Right cardiac atrium (tissue), 5 donors: ENCODE data around the gene CSNK1D. TPM values are rescaled to one million over a fixed set of nuclear protein-coding genes. Genes with fewer than 3 reads are reported as not detected.

ENCODE experiments used
- ATAC-seq, 2 donors: fragments of 200-7000 bp; cut with Tn5 transposase; one replicate each; pipeline versions ENCODE4 v1.8.0 to v1.9.1; 2020; ENCODE audit warnings: moderate library complexity in 2 of 2, mild to moderate bottlenecking in 1 of 2
- DNase-seq, 3 donors: peaks; one replicate each; pipeline ENCODE4 v3.0.0-alpha.2; 2020
- H3K27ac ChIP-seq: one replicate; pipeline ENCODE4 v1.5.1; 2013; ENCODE audit warnings: mild to moderate bottlenecking, low read length, control low read depth, moderate library complexity
- H3K27me3 ChIP-seq: one replicate; pipeline ENCODE4 v1.6.1; 2013; ENCODE audit not compliant: control insufficient read depth, insufficient read depth
- H3K4me1 ChIP-seq: one replicate; pipeline ENCODE4 v1.6.1; 2013; ENCODE audit warnings: low read length; ENCODE audit not compliant: control insufficient read depth, insufficient read depth
- H3K4me3 ChIP-seq: one replicate; pipeline ENCODE4 v1.5.1; 2013; ENCODE audit warnings: low read length, control low read depth
- H3K9me3 ChIP-seq: one replicate; pipeline ENCODE4 v1.6.1; 2013; ENCODE audit warnings: low read length; ENCODE audit not compliant: control insufficient read depth
- WGBS: extraction: QIAGEN DNeasy Blood & Tissue Kit; methylation state at CpG from one replicate; pipeline ENCODE4 v1.1.7; 2013; 5-methylcytosine and 5-hydroxymethylcytosine counted together
- intact Hi-C, 4 donors: fragments of 100-400 bp; cut with DNase I; formaldehyde crosslinking; loops; one replicate each; pipeline versions ENCODE4 v1.11.0 to v1.14.0; 2022 to 2023
- polyA plus RNA-seq: library from polyadenylated mRNA; stranded (reverse); fragments of 200-250 nt; gene quantifications from one replicate; pipeline ENCODE4 v1.2.3, GENCODE V29; 2013
- total RNA-seq, 4 donors: library from RNA; stranded (reverse); fragmentation: NEBNext Ultra II Directional; extraction: Animal tissue kit (Norgen Biotek cat#: 25700); gene quantifications; one replicate each; pipeline ENCODE4 v1.2.1, GENCODE V29; 2021
- donor health status: healthy with polysubstance abuse.
- donor health status: DM: no; HTN: yes; CAD: no.
- donor health status: DM: no; HTN: no; CAD: no.
- donor health status: DM: no; HTN: yes; CAD: no; lungs with severe emphysema.
- donor health status: DM: yes; HTN: yes; CAD: no.

CSNK1D gene
- total and polyA plus RNA-seq, 5 donors = 61.7 to 81.7 (median 73.3) TPM

DNA sequence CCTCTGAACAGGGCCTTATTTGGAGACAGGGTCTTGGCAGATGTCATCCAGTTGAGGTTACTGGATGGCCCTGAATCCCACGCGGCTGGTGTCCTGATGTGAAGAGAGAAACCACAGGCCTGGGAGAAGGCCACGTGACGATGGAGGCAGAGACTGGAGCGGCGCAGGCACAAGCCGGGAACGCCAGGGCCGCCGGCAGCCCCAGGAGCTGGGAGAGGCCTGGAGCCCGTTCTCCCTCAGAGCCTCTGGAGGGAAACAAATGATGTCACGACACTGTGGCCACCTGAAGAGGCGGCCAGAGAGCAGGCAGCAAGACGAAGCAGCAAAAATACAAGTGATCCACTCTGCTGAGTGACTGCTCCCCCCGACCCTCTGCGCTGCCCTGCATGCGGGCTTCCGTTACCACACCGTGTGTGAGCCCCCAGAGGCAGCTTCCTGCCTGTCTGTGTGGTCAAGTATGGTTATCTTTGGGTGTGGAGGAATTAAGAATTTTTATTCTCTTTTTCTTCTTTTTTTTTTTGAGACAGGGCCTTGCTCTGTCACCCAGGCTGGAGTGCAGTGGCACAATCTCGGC lies 32.3 kb upstream of the CSNK1D start:
- H3K27ac ChIP-seq = no peak overlapping the region
- H3K27me3 ChIP-seq = no peaks in the 10 kb centered on the region
- H3K9me3 ChIP-seq = no peaks in the 10 kb centered on the region
- no peaks in the 10 kb centered on the region for H3K4me1 ChIP-seq
- ATAC-seq (no peak), DNase-seq (peak in 1 of 3 donors; percentile 30)
- 84% methylated on average over 20 of the region's 20 CpGs for WGBS
- intact Hi-C loops = no loop called here
- no peak overlapping the region for H3K4me3 ChIP-seq

DNA sequence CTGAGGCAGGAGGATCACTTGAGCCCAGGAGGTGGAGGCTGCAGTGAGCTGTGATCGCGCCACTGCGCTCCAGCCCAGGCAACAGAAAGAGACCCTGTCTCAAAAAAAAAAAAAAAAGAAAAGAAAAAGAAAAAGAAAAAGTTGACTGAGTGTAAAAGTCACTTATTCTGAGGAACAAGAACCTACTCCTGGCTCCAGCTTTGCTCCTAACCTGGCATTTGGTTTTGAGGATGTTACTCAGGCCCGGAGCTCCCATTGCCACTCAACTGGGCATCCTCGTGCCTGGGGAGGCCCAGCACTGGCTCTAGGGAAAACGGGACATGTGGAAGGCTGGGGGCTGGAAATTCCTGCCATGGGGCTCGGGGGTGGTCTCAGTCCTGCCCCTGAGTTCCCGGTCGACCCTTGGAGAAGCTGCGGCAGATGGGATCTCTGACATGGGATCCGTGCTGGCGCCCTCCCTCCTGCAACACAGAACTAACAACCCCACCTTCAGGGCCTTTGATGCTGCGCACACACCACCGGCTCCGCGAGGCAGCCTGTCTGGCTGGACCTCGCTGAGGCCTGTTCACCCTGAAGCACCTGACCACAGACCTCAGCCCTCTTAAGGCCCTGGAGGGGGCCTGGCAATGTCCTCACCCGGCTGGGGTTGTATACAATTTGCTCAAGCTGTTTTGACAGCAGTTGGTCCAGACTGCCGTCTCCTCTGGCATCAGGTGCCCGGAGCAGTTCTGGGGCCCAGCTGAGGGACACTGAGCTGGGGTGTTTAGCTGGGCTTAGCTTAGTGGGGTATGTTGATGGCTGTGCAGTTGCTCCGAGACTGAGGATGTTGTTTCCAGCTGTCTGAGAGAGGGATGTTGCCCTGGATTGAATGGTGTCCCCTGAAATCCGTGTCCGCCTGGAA lies 31.6 kb upstream of the CSNK1D start:
- intact Hi-C loops = no loop called here
- Histone ChIP-seq H3K27me3 (no peaks in the 10 kb centered on the region), H3K27ac (no peak overlapping the region), H3K4me1 (no peaks in the 10 kb centered on the region), H3K9me3 (no peaks in the 10 kb centered on the region), H3K4me3 (no peak overlapping the region)
- DNase-seq = peak; percentile 6 to 41 (median 41)
- no peak for ATAC-seq
- 85% methylated on average over 23 of the region's 23 CpGs for WGBS

DNA sequence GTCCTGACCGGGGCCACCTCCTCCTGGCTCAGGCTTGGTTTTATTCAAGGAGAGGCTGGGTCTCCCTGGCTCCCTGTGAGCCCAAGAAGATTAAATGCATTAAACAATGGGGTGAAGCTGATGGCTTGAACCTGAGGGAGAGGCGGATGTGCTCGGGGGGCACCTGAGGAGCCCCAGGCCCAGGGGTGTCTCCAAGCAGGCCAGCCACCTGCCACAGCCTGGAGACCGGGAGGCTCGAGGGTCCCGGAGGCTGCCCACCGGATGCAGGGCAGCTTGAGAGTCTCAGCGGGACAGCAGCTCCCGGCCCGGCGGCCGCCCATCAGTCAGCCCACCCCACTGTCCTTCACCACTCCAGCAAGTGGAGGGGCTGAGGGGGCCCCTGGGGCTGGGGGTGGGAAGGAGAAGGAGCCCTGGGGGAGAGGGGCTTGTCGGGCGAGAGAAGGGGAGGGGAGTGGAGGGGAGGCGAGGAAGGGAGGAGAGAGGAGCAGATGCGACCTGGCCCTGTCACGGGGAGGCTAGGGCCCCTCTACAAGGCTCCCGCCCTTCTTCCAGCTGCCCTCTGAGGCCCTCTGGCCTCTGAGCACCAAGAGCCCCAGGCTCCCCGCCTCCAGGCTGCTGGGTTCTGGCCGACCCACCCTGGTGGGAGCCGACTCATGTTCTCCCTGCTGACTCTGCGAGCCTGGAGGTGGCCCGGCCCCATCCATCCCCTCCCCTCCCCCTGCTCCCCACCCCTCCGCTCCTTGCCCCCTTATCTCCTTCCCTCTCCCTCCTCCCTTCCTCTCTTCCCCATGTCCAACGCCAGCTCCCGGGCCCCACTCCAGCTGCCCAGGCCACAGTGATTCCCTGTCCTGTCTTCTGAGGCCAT lies 30.7 kb upstream of the CSNK1D start:
- DNase-seq (peak; percentile 51 to 87 (median 86)), ATAC-seq (peak; percentile 54 to 57)
- no peaks in the 10 kb centered on the region for H3K27me3 ChIP-seq
- no peaks in the 10 kb centered on the region for H3K4me1 ChIP-seq
- H3K4me3 ChIP-seq = no peak overlapping the region
- 54% methylated on average over 26 of the region's 26 CpGs for WGBS
- H3K9me3 ChIP-seq = no peaks in the 10 kb centered on the region
- intact Hi-C loops = no loop called here
- H3K27ac ChIP-seq = no peak overlapping the region

DNA sequence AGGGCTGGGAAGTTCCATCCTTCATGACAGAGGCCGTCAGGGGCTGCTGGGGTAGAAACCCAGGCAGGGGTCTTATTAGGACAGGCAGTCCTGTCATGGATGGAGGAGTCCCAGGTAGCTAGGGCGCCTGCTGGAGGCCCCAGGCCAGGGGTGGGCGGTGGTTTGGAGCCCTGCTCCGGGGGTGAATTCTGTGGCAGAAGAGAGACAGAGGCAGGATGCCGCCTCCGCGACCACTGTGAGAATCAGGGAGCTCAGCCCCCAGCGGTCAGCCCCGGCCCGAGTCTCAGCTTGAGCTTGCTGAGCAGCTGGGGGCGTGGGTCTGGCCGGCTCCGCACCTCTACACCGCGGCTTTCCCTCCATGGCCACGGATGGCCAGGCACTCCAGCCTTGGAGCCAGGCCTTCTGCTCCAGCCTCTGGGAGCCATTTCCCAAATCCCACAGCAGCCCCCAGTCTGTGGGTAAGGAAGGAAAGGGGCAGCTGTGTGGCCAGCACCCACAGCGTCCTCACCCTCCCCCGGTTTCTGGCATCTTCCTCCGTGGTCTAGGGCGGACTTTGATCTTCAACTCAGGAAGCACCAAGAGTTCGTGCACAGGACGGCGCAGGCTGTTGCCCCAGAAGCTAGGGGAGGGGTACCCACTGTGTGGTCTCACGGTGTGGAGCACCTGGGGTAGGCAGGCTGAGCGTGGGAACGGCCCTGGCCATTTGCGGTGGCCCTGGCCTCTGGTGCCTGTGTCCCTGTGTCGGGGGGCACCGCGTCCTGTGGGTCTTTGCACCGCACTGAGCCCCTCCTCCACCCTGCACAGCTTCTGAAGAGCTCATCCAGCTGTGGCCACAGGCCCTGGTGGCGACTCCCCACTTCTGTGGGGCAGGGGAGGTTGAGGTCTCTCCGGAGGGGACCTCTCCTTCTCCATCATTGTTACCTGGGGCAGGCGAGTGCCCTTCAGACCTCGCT lies 29.8 kb upstream of the CSNK1D start:
- 78% methylated on average over 35 of the region's 35 CpGs for WGBS
- ATAC-seq = no peak
- no peaks in the 10 kb centered on the region for H3K9me3 ChIP-seq
- H3K4me3 ChIP-seq = no peak overlapping the region
- H3K27ac ChIP-seq = no peak overlapping the region
- peak in 2 of 3 donors; percentile 50 to 58 for DNase-seq
- no peaks in the 10 kb centered on the region for H3K4me1 ChIP-seq
- no peaks in the 10 kb centered on the region for H3K27me3 ChIP-seq
- intact Hi-C loops = no loop called here

DNA sequence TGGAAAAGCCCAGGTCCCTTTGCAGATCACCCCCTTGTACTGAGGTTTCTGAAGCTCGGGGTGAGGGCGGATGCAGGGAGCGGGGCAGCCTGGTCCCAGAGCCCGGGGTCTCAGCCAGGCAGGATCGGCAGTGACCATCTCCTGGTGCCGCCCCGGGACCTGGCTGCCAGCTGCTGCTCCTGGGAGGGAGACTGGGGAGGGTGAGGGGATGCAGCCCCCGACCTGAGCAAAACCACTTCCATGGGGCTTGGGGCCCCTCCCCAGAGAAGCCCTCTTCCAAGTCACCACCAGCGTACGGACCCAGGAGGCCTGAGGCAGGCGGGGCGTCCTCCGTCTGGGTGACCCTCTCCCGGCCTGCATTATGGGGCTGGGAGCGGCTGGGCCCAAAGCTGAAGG lies 29.1 kb upstream of the CSNK1D start:
- Histone ChIP-seq H3K27me3 (no peaks in the 10 kb centered on the region), H3K4me1 (no peaks in the 10 kb centered on the region), H3K9me3 (no peaks in the 10 kb centered on the region), H3K4me3 (no peak overlapping the region), H3K27ac (no peak overlapping the region)
- DNase-seq (peak in 2 of 3 donors; percentile 49 to 55), ATAC-seq (no peak)
- intact Hi-C loops = no loop called here
- 96% methylated on average over 15 of the region's 15 CpGs for WGBS

DNA sequence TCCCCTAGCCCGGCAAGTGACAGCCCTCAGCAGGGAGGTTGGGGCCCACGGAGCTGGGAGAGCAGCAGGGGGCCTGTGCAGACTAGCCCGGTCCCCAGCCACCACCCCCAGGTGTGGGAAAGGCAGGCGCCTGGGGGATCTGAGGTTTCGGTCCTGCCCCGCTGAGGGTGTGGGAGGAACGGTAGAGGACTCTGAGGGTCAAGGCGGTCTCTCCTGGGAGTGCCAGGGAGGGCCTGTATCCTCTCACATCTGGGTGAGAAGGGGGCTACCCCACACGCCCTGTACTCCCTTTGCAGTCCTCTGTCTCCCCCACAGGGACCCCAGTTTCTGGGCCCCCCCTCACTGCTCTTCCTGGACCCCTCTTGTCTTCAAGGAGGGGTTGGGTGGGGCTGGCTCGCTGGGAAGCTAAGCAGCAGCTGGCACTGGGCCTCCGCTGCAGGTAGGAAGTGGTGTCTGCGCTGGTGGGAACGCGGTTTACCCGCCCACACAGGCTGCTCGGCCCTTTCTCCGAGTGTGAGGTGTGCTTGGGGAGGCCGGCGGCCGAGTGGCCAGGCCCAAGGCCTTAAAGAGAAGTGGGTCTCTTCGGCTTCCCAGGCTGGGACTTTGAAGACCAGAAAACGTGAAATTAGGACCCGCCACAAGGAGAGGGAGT lies 28.5 kb upstream of the CSNK1D start:
- intact Hi-C loops = no loop called here
- DNase-seq = peak; percentile 15 to 60 (median 56)
- ATAC-seq = no peak

DNA sequence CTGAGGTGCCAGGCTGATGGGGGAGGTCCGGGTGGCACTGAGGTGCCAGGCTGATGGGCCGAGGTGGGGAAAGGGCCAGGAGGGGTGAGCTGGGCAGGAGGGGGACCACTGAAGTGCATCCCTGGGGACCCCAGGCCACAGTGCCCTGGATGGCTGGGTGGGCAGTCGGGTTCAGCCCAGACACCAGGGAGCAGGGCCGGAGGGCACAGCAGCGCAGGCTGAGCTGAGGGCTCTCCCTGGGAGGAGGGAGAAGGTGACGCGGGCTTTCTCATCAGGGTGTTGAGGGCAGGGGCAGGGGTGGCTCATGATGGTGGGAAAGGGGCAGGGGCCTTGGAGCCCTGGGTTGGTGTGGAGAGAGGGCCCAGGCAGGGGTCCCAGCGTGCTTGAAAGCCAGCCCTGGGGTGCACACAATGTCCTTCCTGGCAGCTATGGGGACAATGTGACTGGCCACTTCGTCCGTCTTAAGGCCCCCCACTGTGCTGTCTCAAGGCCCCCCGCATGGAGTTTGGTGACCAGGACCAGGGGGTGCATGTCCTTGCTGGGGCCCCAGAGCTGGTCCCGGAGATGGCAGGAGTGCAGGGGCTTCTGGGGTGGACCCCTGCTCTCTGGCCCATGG lies 27.9 kb upstream of the CSNK1D start:
- intact Hi-C loops = no loop called here

More for the DNA sequence above, 28.5 kb upstream of the CSNK1D start:
- Histone ChIP-seq H3K4me3 (no peak overlapping the region), H3K4me1 (no peaks in the 10 kb centered on the region), H3K9me3 (no peaks in the 10 kb centered on the region), H3K27me3 (no peaks in the 10 kb centered on the region), H3K27ac (no peak overlapping the region)
- WGBS = 77% methylated on average over 23 of the region's 23 CpGs

DNA sequence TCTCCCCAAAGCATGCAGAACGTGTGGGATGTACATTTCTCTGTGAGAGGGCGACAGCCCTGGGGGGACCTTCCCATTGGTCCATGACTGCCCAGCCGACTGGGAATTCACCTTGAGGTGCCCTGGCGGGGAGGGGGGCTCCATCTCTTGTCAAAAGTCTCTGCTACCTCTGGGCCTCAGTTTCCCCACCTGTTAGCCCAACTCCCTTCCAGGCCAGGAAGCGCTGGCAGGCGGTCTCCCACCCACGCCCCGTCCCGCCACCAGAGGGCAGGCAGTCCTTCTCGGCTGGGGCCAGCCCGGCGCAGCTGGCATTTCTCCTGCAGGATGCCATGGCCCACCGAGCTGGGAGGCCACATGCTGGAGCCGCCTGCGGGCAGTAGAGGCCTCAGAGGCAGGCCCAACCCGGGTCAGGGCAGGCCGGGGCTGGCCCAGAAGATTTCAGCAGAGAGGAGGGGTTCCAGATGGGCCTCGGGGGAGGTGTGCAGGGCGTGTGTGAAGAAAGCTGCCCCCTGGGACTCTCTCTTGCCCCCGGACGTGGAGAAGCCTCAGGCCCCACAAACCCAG lies 27.3 kb upstream of the CSNK1D start:
- WGBS = 33% methylated on average over 21 of the region's 21 CpGs
- Histone ChIP-seq H3K9me3 (no peaks in the 10 kb centered on the region), H3K27me3 (no peaks in the 10 kb centered on the region), H3K4me3 (no peak overlapping the region), H3K4me1 (no peaks in the 10 kb centered on the region), H3K27ac (no peak overlapping the region)
- DNase-seq (peak; percentile 68 to 86 (median 86)), ATAC-seq (no peak)
- intact Hi-C loops = no loop called here

More for the DNA sequence above, 27.9 kb upstream of the CSNK1D start:
- WGBS = 91% methylated on average over 12 of the region's 12 CpGs
- peak in 2 of 3 donors; percentile 58 for DNase-seq
- H3K4me1 ChIP-seq = no peaks in the 10 kb centered on the region
- H3K27me3 ChIP-seq = no peaks in the 10 kb centered on the region
- H3K4me3 ChIP-seq = no peak overlapping the region
- no peaks in the 10 kb centered on the region for H3K9me3 ChIP-seq
- H3K27ac ChIP-seq = no peak overlapping the region
- no peak for ATAC-seq

DNA sequence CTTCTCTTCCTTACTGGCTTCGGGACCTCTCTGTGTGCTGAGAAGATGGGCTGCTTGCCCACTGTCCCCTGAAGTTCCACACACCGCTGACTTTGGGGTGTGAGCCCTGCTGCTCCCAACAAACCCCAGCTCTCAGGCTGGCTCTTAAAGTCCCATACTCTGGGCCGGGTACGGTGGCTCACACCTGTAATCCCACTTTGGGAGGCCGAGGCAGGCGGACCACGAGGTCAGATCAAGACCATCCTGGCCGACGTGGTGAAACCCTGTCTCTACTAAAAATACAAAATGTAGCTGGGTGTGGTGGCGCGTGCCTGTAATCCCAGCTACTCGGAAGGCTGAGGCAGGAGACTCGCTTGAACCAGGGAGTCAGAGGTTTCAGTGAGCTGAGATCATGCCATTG lies 26.7 kb upstream of the CSNK1D start:
- no peak overlapping the region for H3K4me3 ChIP-seq
- intact Hi-C loops = no loop called here
- H3K27ac ChIP-seq = no peak overlapping the region
- no peaks in the 10 kb centered on the region for H3K9me3 ChIP-seq
- H3K4me1 ChIP-seq = no peaks in the 10 kb centered on the region
- ATAC-seq (no peak), DNase-seq (peak in 2 of 3 donors; percentile 12 to 50)
- H3K27me3 ChIP-seq = no peaks in the 10 kb centered on the region
- whole genome bisulfite sequencing = 89% methylated on average over 13 of the region's 13 CpGs
